ENCODE data around the gene PDLIM1. TPM values are rescaled to one million over a fixed set of nuclear protein-coding genes. Genes with fewer than 3 reads are reported as not detected.

PDLIM1 gene
- total and polyA plus RNA-seq, 9 of the 15 experiments (the other 6 are each of a cell fraction or from before 2014, with no cell fraction given) = 19.8 to 164 (median 39.1) TPM

DNA sequence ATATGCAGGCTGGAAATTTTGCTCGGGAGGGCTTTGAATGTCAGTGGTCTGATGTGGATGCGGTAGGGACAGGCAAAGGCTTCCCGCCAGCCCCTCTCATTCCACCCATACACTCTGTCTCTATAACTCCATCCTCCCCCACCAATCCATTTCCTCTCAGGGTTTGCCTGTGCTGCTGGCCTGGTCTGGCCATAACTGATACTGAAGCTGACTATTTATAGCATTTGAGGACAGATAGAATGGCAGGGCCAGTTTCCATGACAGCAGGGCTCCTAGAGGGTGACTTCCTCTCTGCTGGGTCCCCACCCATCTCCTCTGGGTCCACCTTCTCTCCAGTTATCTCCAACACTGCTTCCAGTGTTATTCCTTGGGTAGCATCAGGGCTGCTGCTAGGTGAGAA is 6.6 kb upstream of the PDLIM1 start (continued):
- TF ChIP-seq ID3 (CRISPR knock-in tag; IDR thresholded peaks at IDR 0.05) = no peak
- no peak for TF ChIP-seq ID3 (tag; IDR thresholded peaks at IDR 0.05)
- TF ChIP-seq RBFOX2 (IDR thresholded peaks at IDR 0.05; ENCODE audit: low read depth, low read length) = peak; percentile 53
- TF ChIP-seq SP2 (IDR thresholded peaks at IDR 0.05; ENCODE audit: extremely low read depth, low read depth, low read length, poor library complexity, severe bottlenecking) = no peak
- no peak for TF ChIP-seq CLOCK (CRISPR knock-in tag; IDR thresholded peaks at IDR 0.05; ENCODE audit: borderline replicate concordance)
- no peak for TF ChIP-seq RBBP5 (IDR thresholded peaks at IDR 0.05; ENCODE audit: borderline replicate concordance, insufficient read depth, low read length, poor library complexity, severe bottlenecking)
- TF ChIP-seq MTA2 (IDR thresholded peaks at IDR 0.05; ENCODE audit: low read depth) = peak; percentile 60
- no peak for TF ChIP-seq FOXA3 (CRISPR knock-in tag; conservative IDR thresholded peaks at IDR 0.05 in 1 of 2, IDR thresholded peaks at IDR 0.05 in 1 of 2)
- TF ChIP-seq GTF3C2 (IDR thresholded peaks at IDR 0.05; ENCODE audit: borderline replicate concordance, extremely low read depth, insufficient read length) = no peak
- TF ChIP-seq NCOA4 (IDR thresholded peaks at IDR 0.05; ENCODE audit: partially characterized antibody) = no peak
- TF ChIP-seq ZC3H11A (IDR thresholded peaks at IDR 0.05; ENCODE audit: low read depth, low read length) = no peak
- TF ChIP-seq ARID4B (CRISPR knock-in tag; IDR thresholded peaks at IDR 0.05) = no peak
- TF ChIP-seq, protein P1, sequence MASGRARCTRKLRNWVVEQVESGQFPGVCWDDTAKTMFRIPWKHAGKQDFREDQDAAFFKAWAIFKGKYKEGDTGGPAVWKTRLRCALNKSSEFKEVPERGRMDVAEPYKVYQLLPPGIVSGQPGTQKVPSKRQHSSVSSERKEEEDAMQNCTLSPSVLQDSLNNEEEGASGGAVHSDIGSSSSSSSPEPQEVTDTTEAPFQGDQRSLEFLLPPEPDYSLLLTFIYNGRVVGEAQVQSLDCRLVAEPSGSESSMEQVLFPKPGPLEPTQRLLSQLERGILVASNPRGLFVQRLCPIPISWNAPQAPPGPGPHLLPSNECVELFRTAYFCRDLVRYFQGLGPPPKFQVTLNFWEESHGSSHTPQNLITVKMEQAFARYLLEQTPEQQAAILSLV (tag; IDR thresholded peaks at IDR 0.05) = no peak
- no peak for TF ChIP-seq SRSF3 (IDR thresholded peaks at IDR 0.05; ENCODE audit: insufficient read depth, low read length)
- no peak for TF ChIP-seq PTTG1 (tag; IDR thresholded peaks at IDR 0.05; ENCODE audit: low read depth)

All from K562 (cell line).